ENCODE data around the gene NBPF9. TPM values are rescaled to one million over a fixed set of nuclear protein-coding genes. Genes with fewer than 3 reads are reported as not detected.
"Not testable (repeated sequence)": the region's sequence is repeated elsewhere in the genome, so short reads cannot be mapped to it uniquely, and the experiment has no call there.

NBPF9 gene
- polyA plus RNA-seq, 1 donor, result 26.7 TPM

- H3K4me1 ChIP-seq (ENCODE audit: control insufficient read depth, insufficient read depth, low read length); H3K4me3 ChIP-seq (ENCODE audit: low read length); H3K27me3 ChIP-seq (ENCODE audit: control insufficient read depth, insufficient read depth, low read length); H3K36me3 ChIP-seq (ENCODE audit: control insufficient read depth, insufficient read depth, low read length); H3K27ac ChIP-seq (ENCODE audit: low read length); H3K9me3 ChIP-seq (ENCODE audit: control insufficient read depth, low read depth, low read length); DNase-seq: not testable (repeated sequence)
- WGBS (ENCODE audit: insufficient coverage, low lambda C conversion rate), result no CpG with 5 or more reads among the region's 5 CpGs
Measured at GRCh38 chr1:149012599-149012998, 90.8 kb downstream of the NBPF9 start.

- H3K27ac ChIP-seq (ENCODE audit: low read length); H3K4me1 ChIP-seq (ENCODE audit: control insufficient read depth, insufficient read depth, low read length); H3K36me3 ChIP-seq (ENCODE audit: control insufficient read depth, insufficient read depth, low read length); DNase-seq; H3K27me3 ChIP-seq (ENCODE audit: control insufficient read depth, insufficient read depth, low read length); H3K9me3 ChIP-seq (ENCODE audit: control insufficient read depth, low read depth, low read length); H3K4me3 ChIP-seq (ENCODE audit: low read length): not testable (repeated sequence)
- no CpG with 5 or more reads among the region's 3 CpGs for WGBS (ENCODE audit: insufficient coverage, low lambda C conversion rate)
Measured at GRCh38 chr1:149009761-149010160, 93.6 kb downstream of the NBPF9 start.

- H3K36me3 ChIP-seq (ENCODE audit: control insufficient read depth, insufficient read depth, low read length); DNase-seq: not testable (repeated sequence)
- WGBS (ENCODE audit: insufficient coverage, low lambda C conversion rate), result no CpG with 5 or more reads among the region's 2 CpGs
Measured at GRCh38 chr1:149008769-149009168, 94.6 kb downstream of the NBPF9 start.

GRCh38 chr1:149008326-149008725 lies 95.0 kb downstream of the NBPF9 start:
- not testable (repeated sequence) for H3K4me3 ChIP-seq (ENCODE audit: low read length); H3K4me1 ChIP-seq (ENCODE audit: control insufficient read depth, insufficient read depth, low read length); H3K36me3 ChIP-seq (ENCODE audit: control insufficient read depth, insufficient read depth, low read length); H3K27ac ChIP-seq (ENCODE audit: low read length); H3K9me3 ChIP-seq (ENCODE audit: control insufficient read depth, low read depth, low read length); H3K27me3 ChIP-seq (ENCODE audit: control insufficient read depth, insufficient read depth, low read length); DNase-seq
- no CpG with 5 or more reads among the region's 4 CpGs for WGBS (ENCODE audit: insufficient coverage, low lambda C conversion rate)

More at GRCh38 chr1:149008769-149009168, 94.6 kb downstream of the NBPF9 start:
- not testable (repeated sequence) for H3K4me3 ChIP-seq (ENCODE audit: low read length); H3K27me3 ChIP-seq (ENCODE audit: control insufficient read depth, insufficient read depth, low read length); H3K9me3 ChIP-seq (ENCODE audit: control insufficient read depth, low read depth, low read length); H3K4me1 ChIP-seq (ENCODE audit: control insufficient read depth, insufficient read depth, low read length); H3K27ac ChIP-seq (ENCODE audit: low read length)
